Sciatic nerve (tissue), 2 donors: ENCODE data around the gene GATAD2A. TPM values are rescaled to one million over a fixed set of nuclear protein-coding genes. Genes with fewer than 3 reads are reported as not detected.

Experiments
- ATAC-seq: fragments of 200-7000 bp; cut with Tn5 transposase; one replicate; pipeline ENCODE4 v1.9.1; 2020; ENCODE audit warnings: mild to moderate bottlenecking, moderate library complexity
- DNase-seq: peaks from one replicate; pipeline ENCODE4 v3.0.0-alpha.2; 2020; ENCODE audit warnings: low spot score
- intact Hi-C: fragments of 100-400 bp; cut with DNase I; formaldehyde crosslinking; loops from one replicate; pipeline ENCODE4 v1.14.2; 2022
- total RNA-seq: library from RNA; stranded (reverse); fragmentation: NEBNext Ultra II Directional; extraction: Animal tissue kit (Norgen Biotek cat#: 25700); gene quantifications from one replicate; pipeline ENCODE4 v1.2.1, GENCODE V29; 2021
- donor health status: DM: no; HTN: no; CAD: no.
- donor health status: DM: no; HTN: no; CAD: no.

GATAD2A gene
- total RNA-seq, 1 donor from 2014 or later, result 57.7 TPM

DNA sequence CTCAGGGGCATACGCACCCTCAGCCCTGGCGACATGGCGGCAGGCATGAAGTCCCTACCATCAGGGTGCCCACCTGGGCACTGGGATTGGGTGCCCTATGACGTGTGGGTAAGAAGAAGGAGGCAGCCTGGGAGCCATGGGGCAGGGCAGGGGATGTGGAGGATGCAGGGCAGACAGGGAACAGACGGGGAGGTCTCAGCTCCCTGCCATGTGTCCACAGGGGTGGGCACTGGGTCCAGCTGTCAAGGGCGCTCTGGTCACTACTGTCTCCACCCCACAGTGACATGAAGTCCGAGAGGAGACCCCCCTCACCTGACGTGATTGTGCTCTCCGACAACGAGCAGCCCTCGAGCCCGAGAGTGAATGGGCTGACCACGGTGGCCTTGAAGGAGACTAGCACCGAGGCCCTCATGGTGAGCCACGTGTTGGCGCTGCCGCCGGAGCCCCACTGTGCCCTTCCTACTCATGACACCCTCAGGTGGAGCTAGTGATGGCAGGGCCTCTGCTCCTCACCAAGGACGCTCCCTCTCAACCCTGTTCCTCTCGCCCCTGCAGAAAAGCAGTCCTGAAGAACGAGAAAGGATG is 86.6 kb downstream of the GATAD2A start:
- DNase-seq (no peak), ATAC-seq (no peak)
- intact Hi-C loops, result loop anchor here (5.0 kb wide), 1 partner anchor 125 kb away; no protein-coding TSS in a partner anchor

- no peak for ATAC-seq
- intact Hi-C loops, result loop anchor here (5.0 kb wide), 1 partner anchor 127 kb away; no protein-coding TSS in a partner anchor
- DNase-seq, result no peak
Measured at GRCh38 chr19:19493841-19494546, 88.5 kb downstream of the GATAD2A start.

- DNase-seq (no peak), ATAC-seq (no peak)
- intact Hi-C loops, result no loop called here
Measured at GRCh38 chr19:19495614-19496603, 90.4 kb downstream of the GATAD2A start.

DNA sequence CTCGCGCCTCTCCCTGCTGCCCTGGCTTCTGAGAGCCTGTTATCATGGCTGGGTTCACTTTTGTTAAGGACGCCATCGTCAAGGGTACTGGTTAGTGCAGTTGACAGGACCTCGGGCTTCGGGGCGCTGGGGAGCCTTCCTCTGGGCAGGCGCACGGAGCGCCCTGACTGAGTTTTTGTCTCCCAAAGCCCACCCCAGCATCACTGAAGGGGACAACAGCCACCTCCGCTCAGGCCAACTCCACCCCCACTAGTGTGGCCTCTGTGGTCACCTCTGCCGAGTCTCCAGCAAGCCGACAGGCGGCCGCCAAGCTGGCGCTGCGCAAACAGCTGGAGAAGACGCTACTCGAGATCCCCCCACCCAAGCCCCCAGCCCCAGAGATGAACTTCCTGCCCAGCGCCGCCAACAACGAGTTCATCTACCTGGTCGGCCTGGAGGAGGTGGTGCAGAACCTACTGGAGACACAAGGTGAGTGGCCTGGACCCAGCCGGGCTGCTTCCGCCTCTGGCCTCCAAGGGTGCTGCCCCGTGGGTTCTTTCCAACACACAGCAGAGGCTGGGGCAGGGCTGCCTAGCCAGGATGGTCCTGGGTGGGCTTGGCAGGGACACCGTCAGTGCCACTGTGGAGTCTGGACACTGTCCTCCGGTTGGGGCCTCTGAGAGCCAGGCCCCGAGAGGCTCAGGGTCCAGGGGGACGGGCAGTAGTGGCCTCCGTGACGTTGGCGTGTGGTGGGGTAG is 92.9 kb downstream of the GATAD2A start:
- DNase-seq, result no peak
- ATAC-seq, result no peak
- intact Hi-C loops, result no loop called here

- intact Hi-C loops, result no loop called here
- no peak for ATAC-seq
- DNase-seq, result no peak
Measured at GRCh38 chr19:19499272-19499995, 94.0 kb downstream of the GATAD2A start.

DNA sequence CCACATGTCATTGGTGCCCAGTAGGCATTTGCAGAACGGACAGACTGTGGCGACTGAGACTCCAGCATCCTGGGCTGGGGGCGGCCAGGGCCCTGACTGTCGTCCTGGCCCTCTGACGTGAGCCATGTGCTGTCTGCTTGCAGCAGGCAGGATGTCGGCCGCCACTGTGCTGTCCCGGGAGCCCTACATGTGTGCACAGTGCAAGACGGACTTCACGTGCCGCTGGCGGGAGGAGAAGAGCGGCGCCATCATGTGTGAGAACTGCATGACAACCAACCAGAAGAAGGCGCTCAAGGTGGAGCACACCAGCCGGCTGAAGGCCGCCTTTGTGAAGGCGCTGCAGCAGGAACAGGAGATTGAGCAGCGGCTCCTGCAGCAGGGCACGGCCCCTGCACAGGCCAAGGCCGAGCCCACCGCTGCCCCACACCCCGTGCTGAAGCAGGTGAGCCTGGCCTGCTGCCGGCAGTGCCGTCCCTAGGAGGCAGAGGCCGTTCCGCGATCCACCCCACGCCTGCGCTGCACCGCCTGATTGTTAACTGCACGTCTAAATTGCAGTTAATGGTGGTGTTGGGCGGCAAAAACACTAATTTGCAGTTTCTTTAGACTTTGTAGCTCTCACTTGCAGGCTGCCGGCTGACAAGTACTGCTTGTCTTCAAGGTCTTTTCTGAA is 95.6 kb downstream of the GATAD2A start:
- no peak for ATAC-seq
- intact Hi-C loops, result no loop called here
- no peak for DNase-seq

GRCh38 chr19:19501798-19502197 is 96.3 kb downstream of the GATAD2A start:
- intact Hi-C loops, result no loop called here
- no peak for DNase-seq
- ATAC-seq, result no peak

DNA sequence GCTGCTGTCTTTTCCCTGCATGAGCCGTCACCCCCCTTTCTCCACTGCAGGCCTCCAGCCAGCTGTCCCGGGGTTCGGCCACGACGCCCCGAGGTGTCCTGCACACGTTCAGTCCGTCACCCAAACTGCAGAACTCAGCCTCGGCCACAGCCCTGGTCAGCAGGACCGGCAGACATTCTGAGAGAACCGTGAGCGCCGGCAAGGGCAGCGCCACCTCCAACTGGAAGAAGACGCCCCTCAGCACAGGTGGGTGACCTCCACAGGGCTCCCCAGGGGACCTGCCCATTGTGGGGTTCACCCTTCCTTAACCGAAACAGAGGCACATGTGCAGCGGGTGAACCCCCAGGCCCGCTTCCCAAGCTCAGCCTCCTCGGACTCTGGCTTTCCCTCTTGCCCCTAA is 96.8 kb downstream of the GATAD2A start:
- DNase-seq, result no peak
- no peak for ATAC-seq
- intact Hi-C loops, result no loop called here

GRCh38 chr19:19502808-19503602 is 97.5 kb downstream of the GATAD2A start:
- DNase-seq, result no peak
- no peak for ATAC-seq
- intact Hi-C loops, result no loop called here

DNA sequence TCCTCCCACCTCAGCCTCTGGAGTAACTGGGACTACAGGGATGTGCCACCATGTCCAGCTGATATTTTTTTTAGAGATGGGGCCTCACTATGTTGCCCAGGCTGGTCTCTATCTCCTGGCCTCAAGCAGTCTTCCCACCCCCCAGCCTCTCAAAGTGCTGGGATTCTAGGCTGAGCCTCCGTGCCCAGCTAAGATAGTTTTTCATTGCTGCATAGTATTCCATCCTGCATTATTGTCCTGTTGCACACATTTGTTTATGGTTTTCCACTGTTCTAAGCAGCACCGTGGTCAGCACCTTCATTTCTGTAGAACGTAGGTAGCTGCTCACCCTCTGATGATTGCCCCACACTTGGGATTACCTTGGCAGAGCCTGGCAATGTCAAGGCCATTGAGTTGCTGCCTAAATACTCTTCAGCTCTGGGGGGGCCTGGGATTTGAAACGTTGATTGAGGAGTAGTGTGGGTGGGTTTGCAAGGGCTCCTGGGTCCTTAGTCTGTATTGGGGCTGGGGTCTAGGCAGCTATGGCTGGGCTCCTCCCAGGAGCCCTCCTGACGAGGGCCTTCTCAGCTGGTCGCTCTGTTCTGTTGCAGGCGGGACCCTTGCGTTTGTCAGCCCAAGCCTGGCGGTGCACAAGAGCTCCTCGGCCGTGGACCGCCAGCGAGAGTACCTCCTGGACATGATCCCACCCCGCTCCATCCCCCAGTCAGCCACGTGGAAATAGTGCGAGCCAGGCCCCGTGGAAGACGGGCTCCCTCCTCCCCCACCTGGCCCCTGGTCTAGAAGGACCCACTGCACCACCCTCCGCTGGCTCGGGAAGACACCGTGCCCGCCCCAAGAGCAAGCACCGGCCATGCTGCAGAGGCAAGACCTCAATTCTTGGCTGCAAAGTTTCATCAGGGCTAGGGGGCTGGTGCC is 99.5 kb downstream of the GATAD2A start:
- DNase-seq (no peak), ATAC-seq (no peak)
- intact Hi-C loops, result no loop called here

DNA sequence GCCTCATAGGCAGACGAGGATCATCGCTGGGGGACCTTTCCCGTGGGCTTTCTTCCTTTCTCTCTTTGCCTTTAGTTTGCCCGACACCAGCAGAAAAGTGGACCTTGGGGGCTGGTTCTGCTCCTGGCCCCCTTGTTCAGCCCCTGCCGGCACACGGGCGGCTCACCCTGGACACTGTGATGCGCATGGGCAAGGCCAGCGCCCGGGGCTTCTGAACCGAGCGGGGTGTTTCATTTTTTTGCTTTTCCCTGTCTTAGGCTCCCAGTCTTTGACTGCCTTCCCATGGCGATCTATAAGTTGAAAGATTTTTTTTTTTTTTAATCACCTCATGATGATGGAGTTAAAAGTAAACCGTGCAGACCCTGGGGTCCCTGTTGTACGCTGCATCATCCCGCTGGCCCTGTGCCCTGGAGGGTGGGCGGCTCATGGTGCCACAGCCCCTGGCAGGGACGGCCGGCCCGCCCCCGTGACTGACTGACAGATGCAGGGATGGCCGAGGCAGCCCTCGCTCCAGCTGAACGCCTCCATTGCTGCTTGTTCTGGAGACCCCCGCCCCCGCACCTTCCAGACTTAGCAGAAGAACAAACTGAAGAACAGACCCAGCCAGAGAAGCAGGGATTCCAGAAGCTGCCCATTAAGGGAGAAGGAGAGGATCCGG is 100.3 kb downstream of the GATAD2A start:
- no peak for DNase-seq
- peak; percentile 12 for ATAC-seq

DNA sequence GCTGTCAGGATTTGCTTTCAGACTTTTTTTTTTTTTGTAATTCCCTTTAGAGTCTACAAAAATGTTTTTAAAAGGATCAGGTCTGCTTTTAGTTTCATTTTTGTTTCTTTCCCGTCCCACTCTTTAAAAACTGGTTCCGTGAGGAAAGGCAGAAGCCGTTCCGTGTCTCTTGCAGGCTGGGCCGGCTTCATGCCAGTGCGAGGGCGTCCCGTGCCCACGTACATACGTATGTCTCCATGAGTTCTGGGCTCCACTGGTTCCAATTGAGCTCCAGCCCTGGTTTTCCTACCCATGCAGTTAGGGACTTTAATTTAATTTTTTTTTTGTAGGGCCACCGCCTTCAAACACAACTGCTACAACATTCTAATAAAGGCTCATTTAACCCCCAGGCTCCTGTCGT is 101.1 kb downstream of the GATAD2A start:
- DNase-seq, result no peak
- intact Hi-C loops, result no loop called here
- peak; percentile 38 for ATAC-seq

More for the DNA sequence above, 100.3 kb downstream of the GATAD2A start:
- intact Hi-C loops, result no loop called here

- DNase-seq, result no peak
- intact Hi-C loops, result no loop called here
- ATAC-seq, result no peak
Measured at GRCh38 chr19:19507354-19507753, 101.9 kb downstream of the GATAD2A start.

DNA sequence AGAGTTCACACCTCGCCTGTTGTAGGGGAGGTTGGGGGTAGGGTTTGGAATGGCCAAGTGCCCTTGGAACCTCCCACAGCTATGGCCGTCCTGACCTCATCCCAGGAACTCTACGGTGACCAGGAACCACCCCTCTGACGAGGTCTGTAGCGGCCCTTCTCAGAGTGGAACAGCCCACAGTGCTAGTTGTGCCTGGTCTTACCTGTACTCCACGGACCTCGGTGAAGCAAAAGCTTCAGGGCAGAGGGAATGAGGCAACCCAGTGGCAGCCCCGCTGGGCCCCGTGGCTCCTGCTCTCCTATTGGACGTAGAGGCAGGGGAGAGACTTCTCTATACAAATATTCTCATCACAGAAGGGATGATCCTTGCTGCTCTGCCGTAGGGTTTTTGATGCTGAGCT is 102.7 kb downstream of the GATAD2A start:
- no peak for ATAC-seq
- no peak for DNase-seq
- intact Hi-C loops, result no loop called here

DNA sequence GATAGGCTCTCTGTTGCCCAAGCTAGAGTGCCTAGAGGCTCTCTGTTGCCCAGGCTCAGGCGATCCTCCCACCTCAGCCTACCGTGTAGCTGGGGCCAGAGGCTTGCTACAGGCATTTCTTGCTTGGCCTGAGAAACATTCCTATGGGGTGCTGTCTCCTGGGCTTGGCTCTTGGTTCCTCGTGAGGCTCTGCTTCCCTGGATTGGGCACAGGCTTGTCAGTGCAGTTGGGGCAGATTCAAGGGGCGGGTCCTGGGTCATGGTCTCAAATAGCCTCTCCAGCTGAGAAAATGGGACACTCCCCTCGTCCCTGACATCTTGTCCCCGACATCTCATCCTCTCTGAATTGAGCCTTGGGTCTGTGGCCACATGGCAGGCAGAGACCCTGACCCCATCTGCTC is 105.0 kb downstream of the GATAD2A start:
- no peak for DNase-seq
- intact Hi-C loops, result no loop called here
- no peak for ATAC-seq

DNA sequence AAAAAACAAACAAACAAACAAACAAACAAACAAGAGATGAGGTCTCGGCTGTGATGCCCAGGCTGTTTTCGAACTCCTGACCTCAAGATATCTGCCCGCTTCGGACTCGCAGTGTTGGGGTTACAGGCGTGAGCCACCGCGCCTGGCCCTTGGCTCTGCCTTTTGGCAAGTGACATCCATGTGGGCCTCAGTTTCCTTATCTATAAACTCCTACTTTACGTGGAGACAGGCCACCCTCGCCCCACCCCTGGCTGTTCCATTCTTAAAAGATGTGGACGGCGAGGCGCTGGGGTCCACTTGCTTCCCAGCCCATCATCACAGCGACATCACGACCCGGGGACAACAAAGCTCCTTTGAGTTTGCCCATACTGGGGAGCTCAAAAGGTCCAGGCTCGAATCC is 108.2 kb downstream of the GATAD2A start:
- intact Hi-C loops, result no loop called here
- no peak for DNase-seq
- ATAC-seq, result no peak
